Calu3 (cell line): ENCODE results near the gene SMCHD1. TPM values are rescaled to one million over a fixed set of nuclear protein-coding genes. Genes with fewer than 3 reads are reported as not detected.

Experiments used
- BruUV-seq: library from RNA; stranded (reverse); fragments of 400-500 nt; replicated peaks from 2 replicates; lab custom pipeline; 2021; lab: Mats Ljungman, UMichigan
- CTCF ChIA-PET: fragments of 300-600 bp; sonication (Branson Sonifier 250); formaldehyde crosslinking; loops from one replicate; lab custom pipeline; 2022; ENCODE audit warnings: antibody characterized with exemption; lab: Charles Lee
- DNase-seq: peaks from one replicate; pipeline ENCODE4 v3.0.0; 2022
- H3K27ac Mint-ChIP-seq: one replicate; pipeline ENCODE4 v1.8.0; 2022; ENCODE audit warnings: mixed read lengths; ENCODE audit not compliant: unreplicated experiment
- H3K27me3 Mint-ChIP-seq: one replicate; pipeline ENCODE4 v1.8.0; 2022; ENCODE audit warnings: mixed read lengths; ENCODE audit not compliant: unreplicated experiment
- H3K36me3 Mint-ChIP-seq: one replicate; pipeline ENCODE4 v1.8.0; 2022; ENCODE audit warnings: mild to moderate bottlenecking, moderate library complexity, mixed read lengths; ENCODE audit not compliant: insufficient read depth, unreplicated experiment
- H3K4me1 Mint-ChIP-seq: one replicate; pipeline ENCODE4 v1.8.0; 2022; ENCODE audit warnings: mild to moderate bottlenecking, low read depth, mixed read lengths; ENCODE audit not compliant: unreplicated experiment
- H3K4me3 Mint-ChIP-seq: one replicate; pipeline ENCODE4 v1.8.0; 2022; ENCODE audit warnings: mild to moderate bottlenecking, low read depth, moderate library complexity, mixed read lengths; ENCODE audit not compliant: unreplicated experiment
- H3K9me3 Mint-ChIP-seq: one replicate; pipeline ENCODE4 v1.8.0; 2022; ENCODE audit warnings: low read depth, mixed read lengths; ENCODE audit not compliant: unreplicated experiment
- CTCF ChIP-seq: fragments of 200-600 bp; IDR thresholded peaks from one replicate; pipeline ENCODE4 v1.8.0; 2022; ENCODE audit warnings: antibody characterized with exemption; ENCODE audit not compliant: unreplicated experiment
- intact Hi-C: fragments of 100-400 bp; cut with micrococcal nuclease; formaldehyde crosslinking; loops from one replicate; pipeline ENCODE4 v1.10.0; 2022; ENCODE audit not compliant: unreplicated experiment
- total RNA-seq: library from RNA; stranded (reverse); gene quantifications from 2 replicates; pipeline ENCODE4 v1.2.3, GENCODE V29; 2022

The SMCHD1 gene
- total RNA-seq, 1 experiment from 2014 or later = 68.3 TPM

- intact Hi-C loops = no loop called here
- no peak overlapping the region for H3K4me3 Mint-ChIP-seq
- H3K9me3 Mint-ChIP-seq = no peaks in the 10 kb centered on the region
- no peak overlapping the region for H3K27ac Mint-ChIP-seq
- BruUV-seq = no TSS peak
- CTCF ChIA-PET = interaction anchor here (0.6 kb wide), 3 partner anchors 11 to 799 kb away, joined by 3 read pairs; no protein-coding TSS in a partner anchor
- no peak for DNase-seq
- H3K4me1 Mint-ChIP-seq = no peaks in the 10 kb centered on the region
- H3K36me3 Mint-ChIP-seq = peaks cover 26% of the 10 kb centered on the region
- no peaks in the 10 kb centered on the region for H3K27me3 Mint-ChIP-seq
- no peak for TF ChIP-seq CTCF
Observed at GRCh38 chr18:2780750-2781149, 125.2 kb downstream of the SMCHD1 start.

- Mint-ChIP-seq H3K27ac (no peak overlapping the region), H3K36me3 (peaks cover 31% of the 10 kb centered on the region), H3K27me3 (no peaks in the 10 kb centered on the region), H3K4me3 (no peak overlapping the region), H3K9me3 (no peaks in the 10 kb centered on the region), H3K4me1 (no peaks in the 10 kb centered on the region)
- intact Hi-C loops = no loop called here
- no TSS peak for BruUV-seq
- DNase-seq = no peak
- TF ChIP-seq CTCF = no peak
- CTCF ChIA-PET = no interaction called here
Observed at GRCh38 chr18:2787225-2787624, 131.7 kb downstream of the SMCHD1 start.

GRCh38 chr18:2792395-2792794 lies 136.9 kb downstream of the SMCHD1 start:
- no TSS peak for BruUV-seq
- peaks cover 21% of the 10 kb centered on the region for H3K36me3 Mint-ChIP-seq
- TF ChIP-seq CTCF = no peak
- CTCF ChIA-PET = interaction anchor here (0.6 kb wide), 1 partner anchor 96 kb away, joined by 3 read pairs; no protein-coding TSS in a partner anchor
- no peaks in the 10 kb centered on the region for H3K9me3 Mint-ChIP-seq
- no peaks in the 10 kb centered on the region for H3K27me3 Mint-ChIP-seq
- no peak overlapping the region for H3K27ac Mint-ChIP-seq
- intact Hi-C loops = no loop called here
- no peak overlapping the region for H3K4me3 Mint-ChIP-seq
- H3K4me1 Mint-ChIP-seq = no peaks in the 10 kb centered on the region
- DNase-seq = no peak

DNA sequence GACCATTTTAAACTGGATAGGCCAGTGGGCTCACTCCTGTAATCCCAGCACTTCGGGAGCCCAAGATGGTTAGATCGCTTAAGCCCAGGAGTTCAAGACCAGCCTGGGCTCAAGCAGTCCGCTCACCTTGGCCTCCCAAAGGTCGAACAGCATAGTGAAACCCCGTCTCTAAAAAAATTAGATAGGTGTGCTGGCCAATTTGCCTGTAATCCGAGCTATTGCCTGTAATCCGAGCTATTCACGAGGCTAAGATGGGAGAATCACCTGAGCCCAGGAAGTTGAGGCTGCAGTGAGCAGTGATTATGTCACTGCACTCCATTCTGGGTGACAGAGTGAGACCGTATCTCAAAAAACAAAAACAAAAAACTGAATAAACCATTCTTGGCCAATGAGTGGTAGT lies 138.6 kb downstream of the SMCHD1 start:
- no peak for DNase-seq
- H3K27ac Mint-ChIP-seq = no peak overlapping the region
- CTCF ChIA-PET = no interaction called here
- no peak for TF ChIP-seq CTCF
- H3K36me3 Mint-ChIP-seq = peaks cover 21% of the 10 kb centered on the region
- H3K4me3 Mint-ChIP-seq = no peak overlapping the region
- H3K27me3 Mint-ChIP-seq = no peaks in the 10 kb centered on the region
- H3K9me3 Mint-ChIP-seq = no peaks in the 10 kb centered on the region
- intact Hi-C loops = no loop called here
- BruUV-seq = no TSS peak
- H3K4me1 Mint-ChIP-seq = no peaks in the 10 kb centered on the region
